SK-N-SH treated with all-trans-retinoic acid at 6 μM for 48 hours (cell line): ENCODE measurements around the gene LCMT1.

Experiments
- BACH2 ChIP-seq: fragments of 250-450 bp; sonication (Bioruptor Pico); IDR thresholded peaks from 2 replicates; pipeline ENCODE4 v1.9.0; 2021; ENCODE audit warnings: mild to moderate bottlenecking, borderline replicate concordance
- OSR1 ChIP-seq: fragments of 250-450 bp; sonication (Bioruptor Pico); IDR thresholded peaks from 2 replicates; pipeline ENCODE4 v1.8.0; 2022; ENCODE audit warnings: moderate library complexity, mild to moderate bottlenecking, inconsistent platforms
- PPARA ChIP-seq: fragments of 250-450 bp; sonication (Bioruptor Pico); IDR thresholded peaks from 2 replicates; pipeline ENCODE4 v1.5.0; 2020; ENCODE audit warnings: mild to moderate bottlenecking, borderline replicate concordance
- RARB ChIP-seq: fragments of 250-450 bp; sonication (Bioruptor Pico); IDR thresholded peaks from 2 replicates; pipeline ENCODE4 v1.8.0; 2021; ENCODE audit warnings: mild to moderate bottlenecking, moderate library complexity
- TCF4 ChIP-seq: fragments of 250-450 bp; sonication (Bioruptor Pico); IDR thresholded peaks from 2 replicates; pipeline ENCODE4 v1.8.0; 2021; ENCODE audit warnings: mild to moderate bottlenecking, moderate library complexity, borderline replicate concordance
- ZC3H10 ChIP-seq: fragments of 250-450 bp; sonication (Bioruptor Pico); IDR thresholded peaks from 2 replicates; pipeline ENCODE4 v1.5.1; 2021; ENCODE audit warnings: mild to moderate bottlenecking, moderate library complexity
- ZFP3 ChIP-seq: fragments of 250-450 bp; sonication (Bioruptor Pico); IDR thresholded peaks from 2 replicates; pipeline ENCODE4 v1.5.0; 2020; ENCODE audit warnings: mild to moderate bottlenecking, moderate library complexity
- ZNF70 ChIP-seq: fragments of 450-650 bp; formaldehyde crosslinking; IDR thresholded peaks from 2 replicates; pipeline ENCODE4 v1.5.0; 2020; ENCODE audit warnings: mild to moderate bottlenecking, moderate library complexity
- TF ChIP-seq, protein P1 (sequence below): fragments of 250-450 bp; sonication (Bioruptor Pico); IDR thresholded peaks from 2 replicates; pipeline ENCODE4 v1.5.1; 2021; ENCODE audit warnings: mild to moderate bottlenecking, moderate library complexity
- TF ChIP-seq, protein P2 (sequence below): fragments of 250-450 bp; sonication (Bioruptor Pico); IDR thresholded peaks from 2 replicates; pipeline ENCODE4 v1.8.0; 2020; ENCODE audit warnings: mild to moderate bottlenecking, moderate library complexity, borderline replicate concordance
- TF ChIP-seq, protein P3 (sequence below): fragments of 250-450 bp; sonication (Bioruptor Pico); IDR thresholded peaks from 2 replicates; pipeline ENCODE4 v1.5.1; 2020; ENCODE audit warnings: low read depth, mild to moderate bottlenecking, moderate library complexity
- TF ChIP-seq, protein P4 (sequence below): fragments of 250-450 bp; sonication (Bioruptor Pico); IDR thresholded peaks from 2 replicates; pipeline ENCODE4 v1.8.0; 2021; ENCODE audit warnings: low read depth, mild to moderate bottlenecking, moderate library complexity, borderline replicate concordance

DNA sequence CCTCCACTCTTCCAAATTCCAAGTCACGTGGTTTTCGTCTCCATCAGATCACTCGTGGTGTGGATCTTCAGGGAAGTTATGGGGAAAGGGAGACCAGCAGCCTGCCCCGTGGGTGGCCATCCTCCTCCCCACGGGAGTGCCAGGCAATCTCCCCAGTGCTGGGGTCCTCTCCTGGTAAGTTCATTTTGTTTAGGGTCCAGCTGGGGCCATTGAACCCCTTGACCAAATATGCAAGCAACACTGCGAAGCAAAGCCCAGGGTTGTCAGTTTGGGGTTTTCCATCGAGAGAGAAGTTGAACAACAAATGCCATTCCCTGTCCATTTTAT lies 4.1 kb upstream of the LCMT1 start:
- no peak for TF ChIP-seq OSR1 (CRISPR knock-in tag)
- no peak for TF ChIP-seq RARB (CRISPR knock-in tag)
- TF ChIP-seq ZFP3 (CRISPR knock-in tag) = no peak
- TF ChIP-seq, protein P1, sequence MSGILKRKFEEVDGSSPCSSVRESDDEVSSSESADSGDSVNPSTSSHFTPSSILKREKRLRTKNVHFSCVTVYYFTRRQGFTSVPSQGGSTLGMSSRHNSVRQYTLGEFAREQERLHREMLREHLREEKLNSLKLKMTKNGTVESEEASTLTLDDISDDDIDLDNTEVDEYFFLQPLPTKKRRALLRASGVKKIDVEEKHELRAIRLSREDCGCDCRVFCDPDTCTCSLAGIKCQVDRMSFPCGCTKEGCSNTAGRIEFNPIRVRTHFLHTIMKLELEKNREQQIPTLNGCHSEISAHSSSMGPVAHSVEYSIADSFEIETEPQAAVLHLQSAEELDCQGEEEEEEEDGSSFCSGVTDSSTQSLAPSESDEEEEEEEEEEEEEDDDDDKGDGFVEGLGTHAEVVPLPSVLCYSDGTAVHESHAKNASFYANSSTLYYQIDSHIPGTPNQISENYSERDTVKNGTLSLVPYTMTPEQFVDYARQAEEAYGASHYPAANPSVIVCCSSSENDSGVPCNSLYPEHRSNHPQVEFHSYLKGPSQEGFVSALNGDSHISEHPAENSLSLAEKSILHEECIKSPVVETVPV = no peak
- TF ChIP-seq, protein P2, sequence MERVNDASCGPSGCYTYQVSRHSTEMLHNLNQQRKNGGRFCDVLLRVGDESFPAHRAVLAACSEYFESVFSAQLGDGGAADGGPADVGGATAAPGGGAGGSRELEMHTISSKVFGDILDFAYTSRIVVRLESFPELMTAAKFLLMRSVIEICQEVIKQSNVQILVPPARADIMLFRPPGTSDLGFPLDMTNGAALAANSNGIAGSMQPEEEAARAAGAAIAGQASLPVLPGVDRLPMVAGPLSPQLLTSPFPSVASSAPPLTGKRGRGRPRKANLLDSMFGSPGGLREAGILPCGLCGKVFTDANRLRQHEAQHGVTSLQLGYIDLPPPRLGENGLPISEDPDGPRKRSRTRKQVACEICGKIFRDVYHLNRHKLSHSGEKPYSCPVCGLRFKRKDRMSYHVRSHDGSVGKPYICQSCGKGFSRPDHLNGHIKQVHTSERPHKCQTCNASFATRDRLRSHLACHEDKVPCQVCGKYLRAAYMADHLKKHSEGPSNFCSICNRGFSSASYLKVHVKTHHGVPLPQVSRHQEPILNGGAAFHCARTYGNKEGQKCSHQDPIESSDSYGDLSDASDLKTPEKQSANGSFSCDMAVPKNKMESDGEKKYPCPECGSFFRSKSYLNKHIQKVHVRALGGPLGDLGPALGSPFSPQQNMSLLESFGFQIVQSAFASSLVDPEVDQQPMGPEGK (CRISPR knock-in tag) = no peak
- no peak for TF ChIP-seq TCF4
- TF ChIP-seq ZC3H10 (CRISPR knock-in tag) = no peak
- no peak for TF ChIP-seq ZNF70 (CRISPR knock-in tag)
- TF ChIP-seq PPARA = no peak
- TF ChIP-seq BACH2 = no peak
- TF ChIP-seq, protein P3, sequence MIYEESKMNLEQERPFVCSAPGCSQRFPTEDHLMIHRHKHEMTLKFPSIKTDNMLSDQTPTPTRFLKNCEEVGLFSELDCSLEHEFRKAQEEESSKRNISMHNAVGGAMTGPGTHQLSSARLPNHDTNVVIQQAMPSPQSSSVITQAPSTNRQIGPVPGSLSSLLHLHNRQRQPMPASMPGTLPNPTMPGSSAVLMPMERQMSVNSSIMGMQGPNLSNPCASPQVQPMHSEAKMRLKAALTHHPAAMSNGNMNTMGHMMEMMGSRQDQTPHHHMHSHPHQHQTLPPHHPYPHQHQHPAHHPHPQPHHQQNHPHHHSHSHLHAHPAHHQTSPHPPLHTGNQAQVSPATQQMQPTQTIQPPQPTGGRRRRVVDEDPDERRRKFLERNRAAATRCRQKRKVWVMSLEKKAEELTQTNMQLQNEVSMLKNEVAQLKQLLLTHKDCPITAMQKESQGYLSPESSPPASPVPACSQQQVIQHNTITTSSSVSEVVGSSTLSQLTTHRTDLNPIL (CRISPR knock-in tag) = no peak
- TF ChIP-seq, protein P4, sequence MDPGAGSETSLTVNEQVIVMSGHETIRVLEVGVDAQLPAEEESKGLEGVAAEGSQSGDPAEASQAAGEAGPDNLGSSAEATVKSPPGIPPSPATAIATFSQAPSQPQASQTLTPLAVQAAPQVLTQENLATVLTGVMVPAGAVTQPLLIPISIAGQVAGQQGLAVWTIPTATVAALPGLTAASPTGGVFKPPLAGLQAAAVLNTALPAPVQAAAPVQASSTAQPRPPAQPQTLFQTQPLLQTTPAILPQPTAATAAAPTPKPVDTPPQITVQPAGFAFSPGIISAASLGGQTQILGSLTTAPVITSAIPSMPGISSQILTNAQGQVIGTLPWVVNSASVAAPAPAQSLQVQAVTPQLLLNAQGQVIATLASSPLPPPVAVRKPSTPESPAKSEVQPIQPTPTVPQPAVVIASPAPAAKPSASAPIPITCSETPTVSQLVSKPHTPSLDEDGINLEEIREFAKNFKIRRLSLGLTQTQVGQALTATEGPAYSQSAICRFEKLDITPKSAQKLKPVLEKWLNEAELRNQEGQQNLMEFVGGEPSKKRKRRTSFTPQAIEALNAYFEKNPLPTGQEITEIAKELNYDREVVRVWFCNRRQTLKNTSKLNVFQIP = no peak
